Tibial nerve (tissue), 4 donors: ENCODE data around the gene LY6G5B. TPM values are rescaled to one million over a fixed set of nuclear protein-coding genes. Genes with fewer than 3 reads are reported as not detected.

Source experiments
- DNase-seq, 2 donors: peaks; one replicate each; pipeline ENCODE4 v3.0.0-alpha.2; 2019; ENCODE audit warnings: low spot score in 2 of 2
- H3K27ac ChIP-seq, 4 donors: fragments of 200-600 bp; sonication (generic) in 3 of 4; one replicate each; pipeline ENCODE4 v1.5.1; 2017 to 2019; ENCODE audit warnings: mild to moderate bottlenecking in 1 of 4
- H3K27me3 ChIP-seq, 2 donors: fragments of 200-600 bp; sonication (generic) in 1 of 2; one replicate each; pipeline versions ENCODE4 v1.5.1 to v1.6.0; 2017 to 2019
- H3K36me3 ChIP-seq, 3 donors: fragments of 200-600 bp; sonication (generic); one replicate each; pipeline ENCODE4 v1.5.1; 2018 to 2019
- H3K4me1 ChIP-seq, 4 donors: fragments of 200-600 bp; sonication (generic) in 3 of 4; one replicate each; pipeline ENCODE4 v1.5.1; 2017 to 2019
- H3K4me3 ChIP-seq, 4 donors: fragments of 200-600 bp; sonication (generic) in 3 of 4; one replicate each; pipeline ENCODE4 v1.5.1; 2017 to 2019; ENCODE audit warnings: mild to moderate bottlenecking in 1 of 4, moderate library complexity in 1 of 4
- H3K9me3 ChIP-seq, 4 donors: fragments of 200-600 bp; sonication (generic) in 3 of 4; one replicate each; pipeline ENCODE4 v1.5.1; 2017 to 2019
- CTCF ChIP-seq, 5 experiments: fragments of 200-600 bp in 3 of 5; fragments of 450-650 bp in 2 of 5; sonication (generic) in 3 of 5; IDR thresholded peaks; one replicate each; pipeline ENCODE4 v1.5.1; 2016 to 2019; ENCODE audit warnings: antibody characterized with exemption in 5 of 5, mild to moderate bottlenecking in 3 of 5, moderate library complexity in 2 of 5
- EP300 ChIP-seq, 2 donors: sonication (generic); formaldehyde crosslinking; IDR thresholded peaks; one replicate each; pipeline ENCODE4 v1.6.1; 2017; ENCODE audit warnings: antibody characterized with exemption in 2 of 2, mild to moderate bottlenecking in 1 of 2
- POLR2A ChIP-seq, 2 donors: fragments of 450-650 bp; IDR thresholded peaks; one replicate each; pipeline ENCODE4 v1.6.1; 2017; ENCODE audit warnings: antibody characterized with exemption in 2 of 2, mild to moderate bottlenecking in 2 of 2, moderate library complexity in 2 of 2
- WGBS, 2 donors: methylation state at CpG; one replicate each; pipeline ENCODE4 v1.1.5; 2018; 5-methylcytosine and 5-hydroxymethylcytosine counted together
- total RNA-seq, 4 donors: library from RNA; depleted of rRNA; stranded (reverse); fragments of >200 nt; gene quantifications; one replicate each; pipeline ENCODE4 v1.1.0, GENCODE V29; 2016

The LY6G5B gene
- total RNA-seq, 4 donors from 2014 or later: 7.6 to 13.0 (median 9.8) TPM

DNA sequence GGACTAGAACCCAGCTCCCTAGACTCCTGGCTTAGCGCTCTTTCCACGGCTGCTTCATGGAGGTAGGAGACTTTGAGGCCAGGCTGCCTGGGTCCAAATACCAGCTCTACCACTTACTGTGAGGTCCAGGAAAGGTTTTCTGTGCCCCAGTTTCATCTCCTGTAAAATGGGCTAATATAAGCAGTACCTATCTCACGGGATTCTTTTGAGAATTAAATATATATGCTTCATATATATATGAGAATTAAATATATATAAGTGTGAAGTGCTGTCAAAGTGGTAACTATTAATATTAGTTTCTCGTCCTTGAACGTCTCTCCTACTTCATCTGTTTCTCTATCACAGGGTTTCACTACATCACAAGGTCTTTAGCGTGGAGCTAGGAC lies 21.3 kb downstream of the LY6G5B start:
- Histone ChIP-seq H3K4me1 (no peaks in the 10 kb centered on the region), H3K27me3 (no peaks in the 10 kb centered on the region), H3K36me3 (peaks cover 4 to 100% (median 5%) of the 10 kb centered on the region in 3 donors), H3K9me3 (no peaks in the 10 kb centered on the region), H3K27ac (no peak overlapping the region), H3K4me3 (no peak overlapping the region)
- WGBS, 2 donors: 89% methylated on average over 6 of the region's 6 CpGs
- DNase-seq: no peak
- no peak for TF ChIP-seq EP300 (IDR thresholded peaks at IDR 0.05)

- H3K9me3 ChIP-seq: no peaks in the 10 kb centered on the region
- no peak for TF ChIP-seq POLR2A (IDR thresholded peaks at IDR 0.05)
- no peak for TF ChIP-seq EP300 (IDR thresholded peaks at IDR 0.05)
- TF ChIP-seq CTCF (IDR thresholded peaks at IDR 0.05): no peak
- H3K4me1 ChIP-seq: no peaks in the 10 kb centered on the region
- 91 to 92% methylated on average over 12 of the region's 12 CpGs for WGBS, 2 donors
- no peak overlapping the region for H3K27ac ChIP-seq
- DNase-seq: no peak
- peaks cover 4 to 100% (median 8%) of the 10 kb centered on the region in 3 donors for H3K36me3 ChIP-seq
- H3K27me3 ChIP-seq: no peaks in the 10 kb centered on the region
- H3K4me3 ChIP-seq: no peak overlapping the region
These were observed 21.9 kb downstream of the LY6G5B start for GRCh38 chr6:31691564-31692108.

- Histone ChIP-seq H3K36me3 (peaks cover 4 to 100% (median 10%) of the 10 kb centered on the region in 3 donors), H3K4me3 (no peak overlapping the region), H3K27ac (no peak overlapping the region), H3K4me1 (no peaks in the 10 kb centered on the region), H3K9me3 (no peaks in the 10 kb centered on the region), H3K27me3 (no peaks in the 10 kb centered on the region)
- 63 to 71% methylated on average over 4 of the region's 4 CpGs for WGBS, 2 donors
- TF ChIP-seq CTCF (IDR thresholded peaks at IDR 0.05) (no peak), POLR2A (IDR thresholded peaks at IDR 0.05) (no peak), EP300 (IDR thresholded peaks at IDR 0.05) (no peak)
- DNase-seq: no peak
These were observed 22.6 kb downstream of the LY6G5B start for GRCh38 chr6:31692353-31692752.

DNA sequence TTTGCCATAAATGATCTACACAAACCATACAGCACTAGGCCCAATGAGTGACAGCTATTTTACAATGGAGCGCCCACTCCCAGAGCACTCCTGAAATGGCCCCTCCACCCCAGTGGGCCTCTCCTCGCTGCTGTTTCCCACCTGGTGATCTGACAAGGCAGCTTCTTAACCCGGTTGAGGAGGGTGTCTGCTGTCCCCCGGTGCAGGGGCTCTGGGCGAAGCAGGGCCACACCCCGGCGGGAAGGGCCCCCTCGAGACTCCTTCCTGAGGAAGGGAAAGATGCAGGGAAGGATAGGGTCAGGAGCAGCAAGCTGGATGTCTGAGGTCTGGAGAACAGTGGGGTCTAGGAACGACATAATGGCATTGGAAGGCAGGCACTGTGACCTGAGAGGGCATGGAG lies 23.1 kb downstream of the LY6G5B start:
- no peak for DNase-seq
- Histone ChIP-seq H3K27me3 (no peaks in the 10 kb centered on the region), H3K9me3 (no peaks in the 10 kb centered on the region), H3K27ac (peak overlapping the region in 2 of 4 donors; percentile 16 to 44), H3K36me3 (peaks cover 4 to 100% (median 10%) of the 10 kb centered on the region in 3 donors), H3K4me1 (no peaks in the 10 kb centered on the region), H3K4me3 (no peak overlapping the region)
- TF ChIP-seq CTCF (IDR thresholded peaks at IDR 0.05) (no peak), POLR2A (IDR thresholded peaks at IDR 0.05) (no peak), EP300 (IDR thresholded peaks at IDR 0.05) (no peak)
- 70 to 80% methylated on average over 9 of the region's 9 CpGs for WGBS, 2 donors

GRCh38 chr6:31693535-31693934 lies 23.8 kb downstream of the LY6G5B start:
- no peaks in the 10 kb centered on the region for H3K9me3 ChIP-seq
- no peak overlapping the region for H3K4me3 ChIP-seq
- H3K4me1 ChIP-seq: no peaks in the 10 kb centered on the region
- no peaks in the 10 kb centered on the region for H3K27me3 ChIP-seq
- DNase-seq: no peak
- no peak for TF ChIP-seq EP300 (IDR thresholded peaks at IDR 0.05)
- no peak for TF ChIP-seq POLR2A (IDR thresholded peaks at IDR 0.05)
- no peak for TF ChIP-seq CTCF (IDR thresholded peaks at IDR 0.05)
- WGBS, 2 donors: 86 to 88% methylated on average over 6 of the region's 6 CpGs
- H3K27ac ChIP-seq: peak overlapping the region in 1 of 4 donors; percentile 16
- peaks cover under 1 to 98% (median 10%) of the 10 kb centered on the region in 3 donors for H3K36me3 ChIP-seq
